ENCODE data around the gene BCLAF3. TPM values are rescaled to one million over a fixed set of nuclear protein-coding genes. Genes with fewer than 3 reads are reported as not detected.
A peak's percentile ranks its signal among the peaks of the same experiment; 100 is the strongest.

Gene BCLAF3
- total and polyA plus RNA-seq, 10 donors: 2.8 to 19.2 (median 11.0) TPM

DNA sequence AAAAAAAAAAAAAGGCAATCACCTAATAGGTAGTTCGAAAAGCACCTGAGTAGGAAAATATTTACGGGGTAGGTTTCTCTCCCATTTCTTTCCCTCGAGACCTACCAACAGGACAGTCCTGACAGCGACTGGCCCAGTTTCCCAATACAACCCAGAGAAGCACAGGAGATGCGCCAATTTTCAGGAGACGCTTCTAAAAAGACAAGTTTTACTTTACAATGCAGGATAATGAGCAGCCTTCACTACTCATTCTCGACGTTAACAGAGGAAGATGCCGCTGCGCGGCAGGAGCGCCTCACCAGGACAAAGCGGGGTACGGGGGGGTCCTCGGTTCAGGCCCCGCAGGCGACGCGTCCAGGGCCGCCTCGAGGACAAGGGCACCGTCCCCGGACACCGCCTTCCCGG lies 708 bp downstream of the BCLAF3 start:
- Histone ChIP-seq H3K9me3 (peaks cover 0 to 2% (median 0%) of the 10 kb centered on the region in 8 donors), H3K4me1 (peaks cover 0 to 22% (median 8%) of the 10 kb centered on the region in 6 donors), H3K27me3 (replicated peaks in 1 of 7) (no peaks in the 10 kb centered on the region), H3K27ac (peak overlapping the region; percentile 57 to 90 (median 84)), H3K36me3 (no peaks in the 10 kb centered on the region), H3K4me3 (peak overlapping the region; percentile 53 to 88 (median 67))
- no peak for TF ChIP-seq POLR2A (IDR thresholded peaks at IDR 0.05)
- TF ChIP-seq, protein P1, sequence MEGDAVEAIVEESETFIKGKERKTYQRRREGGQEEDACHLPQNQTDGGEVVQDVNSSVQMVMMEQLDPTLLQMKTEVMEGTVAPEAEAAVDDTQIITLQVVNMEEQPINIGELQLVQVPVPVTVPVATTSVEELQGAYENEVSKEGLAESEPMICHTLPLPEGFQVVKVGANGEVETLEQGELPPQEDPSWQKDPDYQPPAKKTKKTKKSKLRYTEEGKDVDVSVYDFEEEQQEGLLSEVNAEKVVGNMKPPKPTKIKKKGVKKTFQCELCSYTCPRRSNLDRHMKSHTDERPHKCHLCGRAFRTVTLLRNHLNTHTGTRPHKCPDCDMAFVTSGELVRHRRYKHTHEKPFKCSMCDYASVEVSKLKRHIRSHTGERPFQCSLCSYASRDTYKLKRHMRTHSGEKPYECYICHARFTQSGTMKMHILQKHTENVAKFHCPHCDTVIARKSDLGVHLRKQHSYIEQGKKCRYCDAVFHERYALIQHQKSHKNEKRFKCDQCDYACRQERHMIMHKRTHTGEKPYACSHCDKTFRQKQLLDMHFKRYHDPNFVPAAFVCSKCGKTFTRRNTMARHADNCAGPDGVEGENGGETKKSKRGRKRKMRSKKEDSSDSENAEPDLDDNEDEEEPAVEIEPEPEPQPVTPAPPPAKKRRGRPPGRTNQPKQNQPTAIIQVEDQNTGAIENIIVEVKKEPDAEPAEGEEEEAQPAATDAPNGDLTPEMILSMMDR (IDR thresholded peaks at IDR 0.05 in 8 of 11, conservative IDR thresholded peaks at IDR 0.05 in 3 of 11): no peak
- 2 to 35% (median 15%) methylated on average over 6 to 25 of the region's 25 CpGs for WGBS, 5 donors
- DNase-seq: no peak
- intact Hi-C loops (cut with DNase I; ENCODE audit: low total_unique reads): no loop called here

DNA sequence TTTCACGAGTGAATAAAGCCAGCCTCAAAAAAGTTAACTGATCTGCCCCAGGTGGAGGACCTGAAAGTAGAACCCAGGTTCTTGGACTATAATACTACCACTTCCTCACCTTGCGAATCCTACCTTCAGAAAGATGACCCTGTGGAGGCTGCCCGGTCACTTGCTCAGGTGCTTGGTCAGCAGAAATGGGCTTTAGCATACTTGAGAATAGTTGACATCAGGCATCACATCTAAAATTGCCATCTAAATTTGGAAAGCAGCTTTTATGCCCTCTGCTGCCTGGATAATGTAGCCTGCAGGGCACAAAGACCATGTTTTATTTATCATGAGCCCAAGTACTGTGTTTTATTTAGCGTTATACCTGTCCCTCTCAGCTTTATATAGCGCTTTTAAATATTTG lies 3.0 kb downstream of the BCLAF3 start:
- DNase-seq: no peak
- no peaks in the 10 kb centered on the region for H3K36me3 ChIP-seq
- peaks cover 0 to 22% (median 8%) of the 10 kb centered on the region in 6 donors for H3K4me1 ChIP-seq
- H3K4me3 ChIP-seq: no peak overlapping the region
- no peaks in the 10 kb centered on the region for H3K27me3 ChIP-seq (replicated peaks in 1 of 7)
- intact Hi-C loops (cut with DNase I; ENCODE audit: low total_unique reads): no loop called here
- H3K9me3 ChIP-seq: peaks cover 0 to 7% (median 0%) of the 10 kb centered on the region in 8 donors
- TF ChIP-seq POLR2AphosphoS5 (IDR thresholded peaks at IDR 0.05) (no peak), POLR2A (IDR thresholded peaks at IDR 0.05) (no peak)
- TF ChIP-seq, protein P1 (IDR thresholded peaks at IDR 0.05 in 8 of 11, conservative IDR thresholded peaks at IDR 0.05 in 3 of 11): no peak
- WGBS, 5 donors: 80 to 99% (median 90%) methylated on average over 5 of the region's 5 CpGs
- no peak overlapping the region for H3K27ac ChIP-seq

DNA sequence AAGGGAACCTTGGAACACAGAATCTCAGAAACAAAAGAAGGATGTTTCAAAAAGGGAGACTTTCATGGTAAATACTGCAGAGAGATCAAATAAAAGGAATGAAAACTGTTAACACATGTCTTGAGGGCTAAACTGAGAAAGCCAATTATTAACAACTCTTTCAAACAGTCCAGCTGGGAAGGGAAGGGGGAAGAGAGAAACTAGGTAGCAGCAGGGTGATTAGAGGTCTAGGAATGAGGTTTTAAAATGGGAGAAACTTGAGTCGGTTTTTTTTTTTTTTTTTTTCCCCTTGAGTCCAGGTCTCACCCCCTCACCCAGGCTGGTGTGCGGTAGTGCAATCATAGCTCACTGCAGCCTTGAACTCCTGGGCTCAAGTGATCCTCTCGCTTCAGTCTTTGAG lies 4.3 kb downstream of the BCLAF3 start:
- Histone ChIP-seq H3K36me3 (no peaks in the 10 kb centered on the region), H3K4me3 (no peak overlapping the region), H3K9me3 (peaks cover 0 to 7% (median 0%) of the 10 kb centered on the region in 8 donors), H3K4me1 (peaks cover 0 to 19% (median 7%) of the 10 kb centered on the region in 6 donors), H3K27ac (no peak overlapping the region), H3K27me3 (replicated peaks in 1 of 7) (no peaks in the 10 kb centered on the region)
- TF ChIP-seq POLR2AphosphoS5 (IDR thresholded peaks at IDR 0.05) (no peak), POLR2A (IDR thresholded peaks at IDR 0.05) (no peak)
- TF ChIP-seq, protein P1 (IDR thresholded peaks at IDR 0.05 in 8 of 11, conservative IDR thresholded peaks at IDR 0.05 in 3 of 11): no peak
- DNase-seq: no peak
- WGBS, 5 donors: 64 to 92% (median 86%) methylated on average over 2 to 3 of the region's 3 CpGs
- intact Hi-C loops (cut with DNase I; ENCODE audit: low total_unique reads): no loop called here

DNA sequence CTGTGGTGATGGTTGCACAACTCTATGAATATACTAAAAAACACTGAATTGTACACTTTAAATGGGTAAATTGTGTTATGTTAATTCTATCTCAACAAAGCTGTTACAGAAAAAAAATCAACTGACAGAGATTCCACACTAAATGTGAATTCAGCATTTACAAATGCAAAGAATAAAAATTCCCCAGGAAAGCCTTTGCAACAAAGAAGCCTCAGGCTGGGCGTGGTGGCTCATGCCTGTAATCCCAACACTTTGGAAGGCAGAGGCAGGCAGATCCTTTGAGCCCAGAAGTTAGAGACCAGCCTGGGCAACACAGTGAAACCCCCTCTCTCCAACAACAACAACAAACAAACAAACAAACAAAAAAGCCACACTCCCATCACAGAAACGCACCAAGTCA lies 8.9 kb downstream of the BCLAF3 start:
- H3K9me3 ChIP-seq: peaks cover 0 to 13% (median 0%) of the 10 kb centered on the region in 8 donors
- no peak for DNase-seq
- TF ChIP-seq POLR2AphosphoS5 (IDR thresholded peaks at IDR 0.05) (no peak), POLR2A (IDR thresholded peaks at IDR 0.05) (no peak)
- TF ChIP-seq, protein P1 (IDR thresholded peaks at IDR 0.05 in 8 of 11, conservative IDR thresholded peaks at IDR 0.05 in 3 of 11): no peak
- no peaks in the 10 kb centered on the region for H3K4me1 ChIP-seq
- 58 to 100% (median 88%) methylated on average over 2 of the region's 2 CpGs for WGBS, 5 donors
- H3K27ac ChIP-seq: no peak overlapping the region
- H3K27me3 ChIP-seq (replicated peaks in 1 of 7): peaks cover 0 to 5% (median 0%) of the 10 kb centered on the region in 7 donors
- H3K4me3 ChIP-seq: no peak overlapping the region
- intact Hi-C loops (cut with DNase I; ENCODE audit: low total_unique reads): no loop called here
- H3K36me3 ChIP-seq: peaks cover 0 to 4% (median 0%) of the 10 kb centered on the region in 6 donors

All from spleen (tissue), 11 donors.